Measurements from ENCODE around the gene TBX10.

- TF ChIP-seq CTCF (IDR thresholded peaks at IDR 0.05) (no peak), POLR2AphosphoS5 (IDR thresholded peaks at IDR 0.05) (no peak)
Observed at GRCh38 chr11:67607507-67607906, 32.1 kb downstream of the TBX10 start.
